NCI-H128 (cell line): ENCODE results near the gene CSF1.

ENCODE experiments used
- DNase-seq: peaks from one replicate; lab custom pipeline; 2025; ENCODE audit not compliant: unreplicated experiment; lab: John Stamatoyannopoulos, UW

CSF1 gene

DNA sequence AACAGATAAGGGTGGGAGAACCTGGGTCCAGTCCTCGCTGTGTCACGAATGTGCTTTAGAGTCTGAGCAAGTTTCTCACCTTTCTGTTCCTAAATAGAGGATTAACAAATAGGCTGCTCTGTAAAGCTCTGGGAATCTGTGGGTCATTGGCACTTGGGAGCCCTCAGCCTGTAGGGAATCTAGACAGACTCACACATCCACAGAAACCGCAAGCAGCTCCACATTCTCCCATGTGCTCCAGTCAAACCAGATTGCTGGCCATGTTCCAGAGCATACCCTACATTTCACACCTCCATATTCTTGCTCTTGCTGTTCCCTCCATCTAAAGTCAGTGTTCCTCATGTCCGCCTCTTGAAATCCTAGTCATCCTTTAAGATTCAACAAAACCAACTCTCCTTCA, 66.1 kb downstream of the CSF1 start:
- DNase-seq = no peak

DNA sequence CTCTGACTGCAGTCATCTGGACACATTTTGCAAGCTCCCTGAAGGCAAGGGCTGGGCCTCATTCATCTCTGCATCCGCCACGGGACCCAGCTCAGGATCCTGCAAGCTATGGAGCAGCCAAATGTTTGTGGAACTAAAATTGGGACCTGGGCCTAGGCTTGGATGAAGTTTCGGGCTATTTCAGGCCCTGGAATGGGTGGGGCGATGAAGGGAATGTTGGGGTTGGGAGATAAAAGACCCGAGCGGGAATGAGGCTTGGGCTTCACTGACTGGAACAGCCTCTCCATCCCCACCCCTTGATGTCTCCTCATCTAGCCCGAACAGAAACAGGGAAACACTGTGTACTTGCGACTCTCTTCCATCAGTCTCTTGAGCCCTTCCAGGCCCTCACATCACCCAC, 66.6 kb downstream of the CSF1 start:
- no peak for DNase-seq

DNA sequence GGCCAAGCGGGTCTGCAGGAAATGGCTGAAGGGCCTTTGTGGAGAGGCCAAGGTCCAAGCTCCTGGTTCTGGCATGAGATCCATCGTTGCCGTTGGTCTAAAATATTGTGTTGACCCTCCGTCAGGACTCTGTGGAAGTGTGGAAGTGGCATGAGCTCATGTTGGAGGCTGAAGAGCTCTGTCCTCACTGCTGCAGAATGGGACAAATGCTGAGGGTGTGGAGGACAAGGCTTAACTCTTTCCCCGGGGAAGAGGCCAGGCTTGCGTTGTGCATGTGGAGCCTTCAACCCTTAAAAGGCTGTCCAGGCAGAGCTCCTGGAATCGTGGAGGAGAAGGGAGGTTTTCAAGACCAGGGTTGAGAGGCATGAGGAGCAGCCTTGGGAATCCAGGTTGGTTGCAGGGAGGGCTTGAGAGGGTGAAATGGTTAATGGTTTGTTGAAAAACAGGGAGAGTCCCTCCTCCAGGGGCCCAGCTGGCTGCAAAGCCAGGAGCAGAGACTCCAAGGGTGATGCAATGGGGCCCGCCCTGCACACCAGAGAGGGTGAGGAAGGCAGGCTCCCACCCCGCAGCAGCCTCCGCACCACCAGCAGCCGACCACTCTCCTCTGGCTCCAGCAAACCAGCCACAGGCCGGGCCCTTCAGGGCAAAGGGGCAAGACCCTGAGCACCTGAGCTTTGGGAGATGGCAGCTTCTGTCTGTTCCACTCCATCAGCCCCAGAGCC, 67.2 kb downstream of the CSF1 start:
- DNase-seq = no peak

DNA sequence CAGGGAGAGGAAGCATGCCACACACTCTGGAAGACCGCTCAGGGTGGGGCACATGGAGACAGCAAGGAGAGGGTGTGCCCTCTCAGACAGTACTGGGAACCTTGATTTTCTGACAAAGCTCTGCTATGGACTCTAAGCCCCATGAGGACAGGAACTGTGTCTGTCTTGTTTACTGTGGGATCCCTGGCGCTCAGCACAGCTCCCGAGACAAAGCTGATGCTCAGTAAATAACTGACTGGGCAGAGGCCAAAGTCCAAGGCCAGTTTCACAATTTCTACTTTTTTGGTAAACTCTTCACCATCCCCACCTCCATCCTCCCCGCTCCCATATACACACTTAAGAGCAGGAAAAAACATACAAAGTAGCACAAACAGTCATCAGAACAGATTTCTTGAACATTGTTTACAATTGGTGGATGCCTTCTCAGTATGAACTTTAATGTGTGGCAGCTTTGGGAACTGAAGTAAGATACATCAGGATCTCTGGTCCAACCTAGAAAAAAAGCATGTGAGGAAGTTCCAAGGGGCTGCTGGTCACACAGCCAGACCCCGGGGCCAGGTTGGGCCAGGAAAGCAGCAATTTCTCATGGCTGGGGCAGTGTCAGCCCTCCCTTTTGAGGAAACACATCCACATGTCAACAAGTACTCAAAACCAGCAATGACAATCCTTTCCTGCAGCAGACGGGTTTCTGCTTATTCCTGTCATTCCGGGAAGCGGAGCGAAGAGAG, 68.3 kb downstream of the CSF1 start:
- DNase-seq = no peak

- no peak for DNase-seq
Observed at GRCh38 chr1:109979489-109980091, 68.9 kb downstream of the CSF1 start.
